ENCODE measurements around the gene MICU1. TPM values are rescaled to one million over a fixed set of nuclear protein-coding genes. Genes with fewer than 3 reads are reported as not detected.
"Not testable (repeated sequence)": the region's sequence is repeated elsewhere in the genome, so short reads cannot be mapped to it uniquely, and the experiment has no call there.

MICU1 gene
- polyA plus RNA-seq, 4 donors = 65.2 to 93.4 (median 76.6) TPM

- DNase-seq (ENCODE audit: low read depth in 4 of 4, low spot score in 3 of 4) = no peak
Observed at GRCh38 chr10:72356115-72356514, 269.8 kb downstream of the MICU1 start.

GRCh38 chr10:72355214-72355555, 270.7 kb downstream of the MICU1 start:
- DNase-seq (ENCODE audit: low read depth in 4 of 4, low spot score in 3 of 4) = no peak

GRCh38 chr10:72354356-72355213, 271.3 kb downstream of the MICU1 start, which contains the start of gene DNAJB12:
TSS of gene DNAJB12 (minus strand) at chr10:72354919. CDS start at chr10:72354897, 22 bp downstream.
- DNase-seq (ENCODE audit: low read depth in 4 of 4, low spot score in 3 of 4) = peak; percentile 89 to 92 (median 91)

GRCh38 chr10:72353965-72354355, 271.9 kb downstream of the MICU1 start:
- DNase-seq (ENCODE audit: low read depth in 4 of 4, low spot score in 3 of 4) = no peak

- DNase-seq (ENCODE audit: low read depth in 4 of 4, low spot score in 3 of 4) = no peak
Observed at GRCh38 chr10:72353028-72353964, 272.6 kb downstream of the MICU1 start.

GRCh38 chr10:72351479-72351878, 274.4 kb downstream of the MICU1 start:
- DNase-seq (ENCODE audit: low read depth in 4 of 4, low spot score in 3 of 4) = no peak

GRCh38 chr10:72349438-72349837, 276.4 kb downstream of the MICU1 start:
- DNase-seq (ENCODE audit: low read depth in 4 of 4, low spot score in 3 of 4) = no peak

- no peak for DNase-seq (ENCODE audit: low read depth in 4 of 4, low spot score in 3 of 4)
Observed at GRCh38 chr10:72348282-72348681, 277.6 kb downstream of the MICU1 start.

- DNase-seq (ENCODE audit: low read depth in 4 of 4, low spot score in 3 of 4) = not testable (repeated sequence)
Observed at GRCh38 chr10:72346117-72346516, 279.8 kb downstream of the MICU1 start.

- no peak for DNase-seq (ENCODE audit: low read depth in 4 of 4, low spot score in 3 of 4)
Observed at GRCh38 chr10:72344932-72345331, 280.9 kb downstream of the MICU1 start.

- DNase-seq (ENCODE audit: low read depth in 4 of 4, low spot score in 3 of 4) = no peak
Observed at GRCh38 chr10:72342911-72343310, 283.0 kb downstream of the MICU1 start.

GRCh38 chr10:72340510-72341261, 285.2 kb downstream of the MICU1 start:
- no peak for DNase-seq (ENCODE audit: low read depth in 4 of 4, low spot score in 3 of 4)

- no peak for DNase-seq (ENCODE audit: low read depth in 4 of 4, low spot score in 3 of 4)
Observed at GRCh38 chr10:72338180-72338579, 287.7 kb downstream of the MICU1 start.

GRCh38 chr10:72337722-72338121, 288.2 kb downstream of the MICU1 start:
- DNase-seq (ENCODE audit: low read depth in 4 of 4, low spot score in 3 of 4) = no peak

- no peak for DNase-seq (ENCODE audit: low read depth in 4 of 4, low spot score in 3 of 4)
Observed at GRCh38 chr10:72337039-72337629, 288.7 kb downstream of the MICU1 start.

- DNase-seq (ENCODE audit: low read depth in 4 of 4, low spot score in 3 of 4) = no peak
Observed at GRCh38 chr10:72336259-72337038, 289.4 kb downstream of the MICU1 start.

- no peak for DNase-seq (ENCODE audit: low read depth in 4 of 4, low spot score in 3 of 4)
Observed at GRCh38 chr10:72335394-72336258, 290.3 kb downstream of the MICU1 start.

GRCh38 chr10:72334825-72335393, 291.0 kb downstream of the MICU1 start:
- no peak for DNase-seq (ENCODE audit: low read depth in 4 of 4, low spot score in 3 of 4)

Measured in left renal pelvis (tissue), 4 donors.